Esophagus (tissue), 2 donors: ENCODE results near the gene INVS. TPM values are rescaled to one million over a fixed set of nuclear protein-coding genes. Genes with fewer than 3 reads are reported as not detected.
"Not testable (repeated sequence)": the region's sequence is repeated elsewhere in the genome, so short reads cannot be mapped to it uniquely, and the experiment has no call there.

Experiments
- H3K27ac ChIP-seq, 2 donors: one replicate each; pipeline ENCODE4 v1.5.1; 2013; ENCODE audit warnings: low read depth in 2 of 2, mild to moderate bottlenecking in 2 of 2, inconsistent platforms in 1 of 2, low read length in 1 of 2, moderate library complexity in 1 of 2
- H3K27me3 ChIP-seq, 2 donors: one replicate each; pipeline ENCODE4 v1.6.1; 2013; ENCODE audit warnings: low read length in 2 of 2, control low read depth in 1 of 2, mild to moderate bottlenecking in 1 of 2; ENCODE audit not compliant: insufficient read depth in 2 of 2, control insufficient read depth in 1 of 2
- H3K36me3 ChIP-seq, 2 donors: one replicate each; pipeline ENCODE4 v1.6.1; 2013; ENCODE audit warnings: low read length in 1 of 2; ENCODE audit not compliant: control insufficient read depth in 2 of 2, insufficient read depth in 2 of 2
- H3K4me1 ChIP-seq, 2 donors: one replicate each; pipeline ENCODE4 v1.6.1; 2013; ENCODE audit warnings: low read length in 1 of 2; ENCODE audit not compliant: control insufficient read depth in 2 of 2, insufficient read depth in 2 of 2
- H3K4me3 ChIP-seq, 2 donors: one replicate each; pipeline ENCODE4 v1.5.1; 2013; ENCODE audit warnings: low read length in 2 of 2, mild to moderate bottlenecking in 2 of 2, low read depth in 1 of 2, moderate library complexity in 1 of 2
- H3K9me3 ChIP-seq, 2 donors: one replicate each; pipeline ENCODE4 v1.6.1; 2013; ENCODE audit warnings: mild to moderate bottlenecking in 2 of 2, low read depth in 1 of 2, low read length in 1 of 2, moderate library complexity in 1 of 2; ENCODE audit not compliant: control insufficient read depth in 2 of 2, insufficient read depth in 1 of 2
- WGBS, 2 donors: extraction: QIAGEN DNeasy Blood & Tissue Kit; methylation state at CpG; one replicate each; pipeline ENCODE4 v1.1.7; 2013; 5-methylcytosine and 5-hydroxymethylcytosine counted together
- polyA plus RNA-seq, 2 donors: library from polyadenylated mRNA; stranded (reverse); fragments of 200-250 nt; gene quantifications; one replicate each; pipeline ENCODE4 v1.2.3, GENCODE V29; 2013
- donor health status: healthy with polysubstance abuse.
- donor health status: Bipolar disorder and iron deficiency.

Gene INVS, protein sequence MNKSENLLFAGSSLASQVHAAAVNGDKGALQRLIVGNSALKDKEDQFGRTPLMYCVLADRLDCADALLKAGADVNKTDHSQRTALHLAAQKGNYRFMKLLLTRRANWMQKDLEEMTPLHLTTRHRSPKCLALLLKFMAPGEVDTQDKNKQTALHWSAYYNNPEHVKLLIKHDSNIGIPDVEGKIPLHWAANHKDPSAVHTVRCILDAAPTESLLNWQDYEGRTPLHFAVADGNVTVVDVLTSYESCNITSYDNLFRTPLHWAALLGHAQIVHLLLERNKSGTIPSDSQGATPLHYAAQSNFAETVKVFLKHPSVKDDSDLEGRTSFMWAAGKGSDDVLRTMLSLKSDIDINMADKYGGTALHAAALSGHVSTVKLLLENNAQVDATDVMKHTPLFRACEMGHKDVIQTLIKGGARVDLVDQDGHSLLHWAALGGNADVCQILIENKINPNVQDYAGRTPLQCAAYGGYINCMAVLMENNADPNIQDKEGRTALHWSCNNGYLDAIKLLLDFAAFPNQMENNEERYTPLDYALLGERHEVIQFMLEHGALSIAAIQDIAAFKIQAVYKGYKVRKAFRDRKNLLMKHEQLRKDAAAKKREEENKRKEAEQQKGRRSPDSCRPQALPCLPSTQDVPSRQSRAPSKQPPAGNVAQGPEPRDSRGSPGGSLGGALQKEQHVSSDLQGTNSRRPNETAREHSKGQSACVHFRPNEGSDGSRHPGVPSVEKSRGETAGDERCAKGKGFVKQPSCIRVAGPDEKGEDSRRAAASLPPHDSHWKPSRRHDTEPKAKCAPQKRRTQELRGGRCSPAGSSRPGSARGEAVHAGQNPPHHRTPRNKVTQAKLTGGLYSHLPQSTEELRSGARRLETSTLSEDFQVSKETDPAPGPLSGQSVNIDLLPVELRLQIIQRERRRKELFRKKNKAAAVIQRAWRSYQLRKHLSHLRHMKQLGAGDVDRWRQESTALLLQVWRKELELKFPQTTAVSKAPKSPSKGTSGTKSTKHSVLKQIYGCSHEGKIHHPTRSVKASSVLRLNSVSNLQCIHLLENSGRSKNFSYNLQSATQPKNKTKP
- polyA plus RNA-seq = 1 to 10 TPM; 3.2 to 3.3 TPM

DNA sequence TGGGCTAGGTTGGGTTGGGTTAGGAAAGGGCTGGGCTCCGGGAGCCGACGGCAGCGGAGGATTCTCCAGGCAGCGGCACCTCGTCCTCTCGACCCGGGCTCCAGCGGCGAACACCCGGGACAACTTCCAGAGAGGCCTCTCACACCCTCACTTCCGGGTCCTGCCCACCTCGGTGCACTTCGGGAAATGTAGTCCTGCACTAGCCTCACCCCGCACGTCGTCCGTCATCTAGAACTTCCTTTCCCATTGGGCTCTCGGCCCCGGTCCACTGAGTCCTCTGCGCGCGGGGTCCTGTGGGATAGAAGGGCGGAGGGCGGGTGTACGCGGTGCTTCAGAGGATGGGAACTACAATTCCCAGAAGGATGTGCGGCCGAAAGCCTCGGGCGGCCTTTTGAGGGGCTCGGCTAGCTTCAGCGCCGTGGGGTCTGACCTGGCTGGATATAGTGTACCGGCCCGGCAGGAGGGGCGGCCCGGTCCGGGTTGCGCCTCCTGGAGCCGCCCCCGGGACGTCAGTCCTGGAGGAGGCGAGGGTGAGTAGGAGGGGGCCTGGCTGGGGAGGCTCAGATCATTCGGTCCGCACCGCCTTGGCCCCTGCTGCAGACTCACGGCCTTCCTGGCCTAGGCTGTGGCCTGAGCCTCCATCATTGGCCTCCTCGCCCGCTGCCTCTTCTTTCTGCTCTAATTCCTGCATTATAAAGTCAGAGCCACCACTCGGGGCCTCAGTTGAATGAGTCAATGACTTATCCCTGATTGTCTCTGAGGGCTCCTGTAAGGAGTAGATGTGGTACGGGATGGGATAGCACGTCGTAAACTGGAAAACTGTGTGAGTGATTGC is at the start of gene INVS, which contains the start of gene ERP44:
INVS (plus strand) TSS at position 357 of the 835 bp plus-strand sequence. CDS start 5,279 bp downstream, outside the sequence.
ERP44 (minus strand) TSS at position 114 of the 835 bp plus-strand sequence. CDS start 160 bp downstream, outside the sequence.
- 0 to 1% methylated on average over 54 of the region's 54 CpGs for WGBS, 2 donors
- H3K27ac ChIP-seq = peak within 1 kb of the TSS; percentile 94 to 99
- H3K36me3 ChIP-seq = no peaks in the 10 kb centered on the region
- peak within 1 kb of the TSS; percentile 81 to 89 for H3K4me3 ChIP-seq
- no peaks in the 10 kb centered on the region for H3K9me3 ChIP-seq
- H3K27me3 ChIP-seq = no peaks in the 10 kb centered on the region
- no peaks in the 10 kb centered on the region for H3K4me1 ChIP-seq

DNA sequence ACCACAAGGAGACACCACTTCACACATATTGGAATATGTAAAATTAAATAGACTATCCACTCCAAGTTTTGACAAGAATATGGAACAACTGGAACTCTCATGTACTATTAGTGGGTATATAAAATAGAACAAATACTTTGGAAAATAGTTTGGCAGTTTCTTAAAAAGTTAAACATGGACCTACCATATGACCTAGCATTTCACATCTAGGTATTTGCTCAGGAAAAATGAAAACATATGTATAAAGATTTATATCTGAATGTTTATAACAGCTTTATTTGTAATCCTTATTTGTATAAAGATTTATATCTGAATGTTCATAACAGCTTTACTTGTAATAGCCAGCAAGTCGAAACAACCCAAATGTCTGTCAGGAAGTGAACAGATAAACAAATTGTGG is 49.5 kb upstream of the INVS start:
- Histone ChIP-seq H3K4me3 (no peak overlapping the region), H3K27me3 (no peaks in the 10 kb centered on the region), H3K4me1 (no peaks in the 10 kb centered on the region), H3K9me3 (no peaks in the 10 kb centered on the region), H3K36me3 (no peaks in the 10 kb centered on the region), H3K27ac (no peak overlapping the region)
- whole genome bisulfite sequencing, 2 donors = 69 to 79% methylated on average over 1 of the region's 1 CpG

DNA sequence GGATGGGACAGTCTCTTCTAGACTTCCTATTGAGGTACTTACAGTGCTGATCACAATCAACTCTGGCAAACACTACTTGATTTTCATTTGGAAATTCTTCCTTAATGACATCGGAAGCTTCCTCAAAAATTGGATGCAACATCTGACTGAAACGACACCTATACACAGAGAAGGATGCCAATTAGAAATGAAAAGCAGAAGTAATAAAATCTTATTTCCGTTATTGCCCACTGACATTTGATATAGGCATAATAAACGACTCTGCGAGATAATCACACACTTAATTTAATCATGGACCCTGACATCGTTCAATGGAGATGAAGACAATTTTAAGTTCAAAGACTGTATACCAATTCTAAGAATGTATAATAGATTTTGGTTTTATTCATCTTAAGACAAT is 46.7 kb upstream of the INVS start:
- H3K27me3 ChIP-seq = no peaks in the 10 kb centered on the region
- H3K9me3 ChIP-seq = no peaks in the 10 kb centered on the region
- no peak overlapping the region for H3K4me3 ChIP-seq
- no peak overlapping the region for H3K27ac ChIP-seq
- no peaks in the 10 kb centered on the region for H3K36me3 ChIP-seq
- H3K4me1 ChIP-seq = no peaks in the 10 kb centered on the region
- 75 to 87% methylated on average over 6 of the region's 6 CpGs for WGBS, 2 donors

DNA sequence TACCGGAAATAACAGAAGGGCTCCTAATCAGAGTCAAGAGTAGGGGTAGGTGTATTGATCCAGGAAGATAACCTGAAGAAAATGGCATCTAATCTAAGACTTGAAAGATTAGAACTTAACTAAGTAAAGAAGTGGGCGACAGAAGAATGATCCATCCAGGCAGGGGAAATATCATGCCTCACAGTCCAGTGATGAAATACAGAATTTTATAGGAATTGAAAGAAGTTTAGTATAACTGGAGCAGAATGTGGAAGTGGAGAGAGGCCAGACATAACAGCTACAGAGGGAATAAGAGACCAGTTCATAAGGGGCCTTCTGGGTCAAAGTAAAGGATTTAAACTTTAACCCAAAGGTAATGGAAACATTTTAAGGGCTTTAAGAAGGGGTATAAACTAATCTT is 42.5 kb upstream of the INVS start:
- WGBS, 2 donors = 88 to 96% methylated on average over 2 of the region's 2 CpGs
- Histone ChIP-seq H3K9me3 (no peaks in the 10 kb centered on the region), H3K36me3 (no peaks in the 10 kb centered on the region), H3K27ac (no peak overlapping the region), H3K27me3 (no peaks in the 10 kb centered on the region), H3K4me1 (no peaks in the 10 kb centered on the region), H3K4me3 (no peak overlapping the region)

DNA sequence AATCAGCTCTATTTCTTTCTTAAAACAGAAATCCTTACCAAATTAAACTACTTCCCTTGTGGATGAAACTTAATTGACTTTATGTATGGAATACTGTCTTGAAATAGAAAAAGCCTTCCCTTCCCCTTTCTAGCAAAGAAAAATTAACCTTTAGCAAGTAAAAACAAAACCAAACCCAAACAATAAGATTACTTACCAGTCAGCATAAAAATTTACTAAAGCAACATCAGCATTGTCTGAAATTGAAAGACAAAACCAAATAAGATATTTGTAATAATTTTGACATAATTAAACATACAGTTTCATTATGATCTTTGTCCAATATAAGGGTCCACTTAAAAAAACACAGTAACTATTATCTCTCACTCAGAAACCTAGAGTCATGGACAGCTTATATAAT is 41.4 kb upstream of the INVS start:
- no peaks in the 10 kb centered on the region for H3K36me3 ChIP-seq
- H3K4me3 ChIP-seq = no peak overlapping the region
- no peaks in the 10 kb centered on the region for H3K9me3 ChIP-seq
- no peaks in the 10 kb centered on the region for H3K27me3 ChIP-seq
- no peak overlapping the region for H3K27ac ChIP-seq
- H3K4me1 ChIP-seq = no peaks in the 10 kb centered on the region

DNA sequence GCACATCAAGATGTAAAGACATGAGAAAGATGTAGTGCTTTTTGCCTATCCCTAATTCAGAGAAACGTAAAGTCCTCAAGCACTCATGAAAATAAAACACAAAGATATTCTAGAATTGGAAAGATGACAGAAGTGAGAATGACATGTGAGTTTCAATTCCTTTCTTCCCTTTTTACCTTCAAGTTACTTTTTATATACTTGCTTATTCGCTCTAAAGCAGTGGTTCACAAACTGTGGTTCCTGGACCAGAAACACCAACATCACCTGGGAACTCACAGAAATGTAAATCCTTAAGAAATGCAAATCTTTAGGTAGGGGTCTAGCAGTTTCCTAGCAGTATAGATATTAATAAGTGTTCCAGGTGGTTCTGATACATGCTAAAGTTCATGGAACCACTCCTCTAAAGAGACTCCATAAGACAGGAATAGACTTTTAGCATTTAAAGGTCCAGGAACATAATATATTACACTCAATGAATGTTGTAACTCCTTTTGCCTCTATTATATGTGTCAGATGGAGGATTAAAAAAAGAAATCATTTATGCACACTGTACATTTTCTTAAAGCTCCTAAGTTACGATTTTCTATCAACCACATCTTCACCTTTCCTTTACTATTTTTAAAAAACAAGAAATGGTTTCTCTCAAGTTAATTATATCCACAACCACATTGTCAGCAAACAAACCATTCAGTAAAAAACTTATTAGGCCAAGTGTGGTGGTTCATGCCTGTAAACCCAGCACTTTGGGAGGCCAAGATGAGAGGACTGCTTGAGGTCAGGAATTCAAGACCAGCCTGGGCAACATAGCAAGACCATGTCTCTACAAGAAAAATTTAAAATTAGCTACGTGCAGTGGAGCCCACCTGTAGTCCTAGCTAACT is 40.1 kb upstream of the INVS start:
- 90 to 95% methylated on average over 4 of the region's 4 CpGs for WGBS, 2 donors
- Histone ChIP-seq H3K4me3 (no peak overlapping the region), H3K9me3 (no peaks in the 10 kb centered on the region), H3K27ac (no peak overlapping the region), H3K36me3 (no peaks in the 10 kb centered on the region), H3K27me3 (no peaks in the 10 kb centered on the region), H3K4me1 (no peaks in the 10 kb centered on the region)

DNA sequence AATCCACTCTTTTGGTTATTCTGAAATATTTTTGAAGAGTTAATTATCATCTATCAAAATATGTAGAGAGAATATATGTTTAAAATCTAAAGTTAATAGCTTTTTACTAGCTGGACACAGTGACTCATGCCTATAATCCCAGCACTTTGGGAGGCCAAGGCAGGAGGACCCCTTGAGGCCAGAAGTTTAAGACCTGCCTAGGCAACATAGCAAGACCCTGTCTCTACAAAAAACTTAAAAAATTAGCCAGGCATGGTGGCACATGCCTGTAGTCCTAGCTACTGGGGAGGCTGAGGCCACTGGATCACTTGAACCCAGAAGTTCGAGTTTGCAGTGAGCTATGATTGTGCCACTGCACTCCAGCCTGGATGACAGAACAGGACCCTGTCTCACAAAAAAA is 36.4 kb upstream of the INVS start:
- 85 to 91% methylated on average over 1 of the region's 1 CpG for WGBS, 2 donors
- H3K27me3 ChIP-seq, H3K27ac ChIP-seq, H3K36me3 ChIP-seq, H3K9me3 ChIP-seq, H3K4me1 ChIP-seq, H3K4me3 ChIP-seq: not testable (repeated sequence)

DNA sequence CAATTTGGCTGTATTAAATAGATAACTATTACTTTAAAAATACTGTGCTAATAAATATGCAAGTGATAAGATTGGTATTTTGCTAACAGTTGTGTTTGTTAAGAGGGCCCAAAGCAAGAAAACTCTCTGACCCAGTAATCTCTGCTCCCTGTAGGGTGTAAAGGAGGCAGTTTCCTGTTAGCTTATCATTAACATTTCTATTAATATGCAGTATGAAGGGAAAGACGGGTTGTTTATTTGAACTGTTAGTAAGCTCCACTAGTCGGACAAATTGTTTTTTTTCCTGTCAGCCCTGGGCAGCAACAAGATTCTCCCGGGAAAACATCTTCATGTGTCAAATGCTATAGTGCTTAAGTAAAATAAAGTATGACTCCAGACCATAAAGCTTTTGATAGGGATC is 35.9 kb upstream of the INVS start:
- no peaks in the 10 kb centered on the region for H3K36me3 ChIP-seq
- 42 to 51% methylated on average over 3 of the region's 3 CpGs for WGBS, 2 donors
- H3K27me3 ChIP-seq = no peaks in the 10 kb centered on the region
- H3K4me3 ChIP-seq = no peak overlapping the region
- no peaks in the 10 kb centered on the region for H3K4me1 ChIP-seq
- no peaks in the 10 kb centered on the region for H3K9me3 ChIP-seq
- no peak overlapping the region for H3K27ac ChIP-seq
